Stimulated activated CD4-positive, alpha-beta T cell treated with anti-CD3 and anti-CD28 coated beads, Interleukin-1b, Interleukin-23, amount 100 ng/mL, for 1 hour (primary cell): Measurements from ENCODE around the gene SDE2.
"Not testable (repeated sequence)": the region's sequence is repeated elsewhere in the genome, so short reads cannot be mapped to it uniquely, and the experiment has no call there.

Experiments
- DNase-seq, 2 donors: peaks; one replicate each; pipeline ENCODE4 v3.0.0-alpha.2; 2020; ENCODE audit warnings: low read depth in 2 of 2

The SDE2 gene

DNA sequence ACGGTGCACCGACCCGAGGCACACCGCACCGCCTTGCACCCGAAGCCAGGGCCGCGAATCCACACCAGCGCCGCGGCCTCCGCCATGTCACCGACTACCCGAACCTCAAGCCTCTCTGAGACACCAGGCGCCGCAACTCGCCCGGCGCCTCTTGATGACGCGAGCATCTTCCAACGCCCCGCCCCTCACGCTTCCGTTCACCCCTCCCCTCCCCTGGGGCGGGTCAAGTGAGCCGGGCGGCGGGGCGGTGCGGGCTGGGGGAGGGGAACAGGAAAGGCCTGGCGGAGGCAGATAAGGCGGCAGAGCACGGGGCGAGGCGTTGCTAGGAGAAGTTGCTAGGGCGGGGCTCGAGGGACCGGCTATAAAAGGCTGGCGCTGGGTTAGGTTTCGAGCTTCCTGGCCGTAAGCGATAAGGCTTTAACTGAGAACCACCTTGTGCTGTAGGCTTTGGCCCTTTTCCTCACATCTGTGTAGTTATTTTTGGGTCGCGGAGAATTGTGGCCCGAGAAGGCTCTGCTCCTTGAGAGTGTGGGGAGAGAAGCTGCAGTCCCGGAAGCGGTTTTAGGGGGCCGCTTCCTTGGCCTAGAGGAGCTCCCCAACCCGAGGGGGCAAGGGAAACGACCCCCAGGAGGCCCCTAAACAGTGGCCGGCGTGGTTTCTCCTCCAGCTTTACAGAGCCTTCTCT lies at the start of gene SDE2:
Gene SDE2, minus strand, starts transcription at position 117 of the 685 bp plus-strand sequence. Its CDS starts 31 bp downstream, at position 86.
- peak; percentile 98 to 100 for DNase-seq

GRCh38 chr1:226048886-226049285 lies 49.7 kb upstream of the SDE2 start:
- no peak for DNase-seq

- DNase-seq = no peak
Observed at GRCh38 chr1:226047495-226047894, 48.4 kb upstream of the SDE2 start.

DNA sequence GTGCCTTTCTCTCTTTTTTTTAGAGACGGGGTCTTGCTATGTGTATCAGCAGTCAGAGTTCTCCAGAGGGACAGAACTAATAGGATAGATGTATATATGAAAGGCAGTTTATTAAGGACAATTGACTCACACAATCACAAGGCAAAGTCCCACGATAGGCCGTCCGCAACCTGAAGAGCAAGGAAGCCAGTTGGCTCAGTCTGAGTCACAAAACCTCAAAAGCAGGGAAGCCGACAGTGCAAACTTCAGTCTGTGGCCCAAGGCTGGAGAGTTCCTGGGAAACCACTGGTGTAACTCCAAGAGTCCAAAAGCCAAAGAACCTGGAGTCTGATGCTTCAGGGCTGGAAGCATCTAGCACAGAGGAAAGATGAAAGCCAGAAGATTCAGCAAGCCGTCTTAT lies 47.1 kb upstream of the SDE2 start:
- DNase-seq = no peak

DNA sequence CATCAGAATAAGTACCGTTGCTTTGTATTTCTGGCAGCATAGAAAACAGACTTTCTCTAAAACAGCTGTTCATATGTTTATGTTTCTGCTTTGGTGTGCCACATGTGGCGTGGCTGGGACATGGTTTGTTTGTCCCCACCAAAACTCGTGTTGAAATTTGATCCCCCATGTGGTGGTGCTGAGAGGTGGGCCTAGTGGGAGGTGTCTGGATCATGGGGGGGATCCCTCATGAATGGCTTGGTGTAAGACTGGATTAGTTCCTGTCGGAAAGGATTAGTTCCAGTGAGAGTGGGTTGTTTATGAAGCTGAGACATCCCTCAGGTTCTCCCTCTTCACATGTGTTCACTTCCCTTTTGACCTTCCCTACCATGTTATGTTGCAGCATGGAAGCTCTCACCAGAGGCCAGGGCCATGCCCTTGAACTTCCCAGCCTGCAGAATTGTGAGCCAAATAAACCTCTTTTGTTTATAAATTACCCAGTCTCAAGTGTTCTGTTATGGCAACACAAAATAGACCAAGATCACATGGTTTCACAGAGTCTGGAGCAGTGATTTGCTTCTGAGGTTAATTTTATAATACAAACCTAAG lies 45.5 kb upstream of the SDE2 start:
- no peak for DNase-seq

DNA sequence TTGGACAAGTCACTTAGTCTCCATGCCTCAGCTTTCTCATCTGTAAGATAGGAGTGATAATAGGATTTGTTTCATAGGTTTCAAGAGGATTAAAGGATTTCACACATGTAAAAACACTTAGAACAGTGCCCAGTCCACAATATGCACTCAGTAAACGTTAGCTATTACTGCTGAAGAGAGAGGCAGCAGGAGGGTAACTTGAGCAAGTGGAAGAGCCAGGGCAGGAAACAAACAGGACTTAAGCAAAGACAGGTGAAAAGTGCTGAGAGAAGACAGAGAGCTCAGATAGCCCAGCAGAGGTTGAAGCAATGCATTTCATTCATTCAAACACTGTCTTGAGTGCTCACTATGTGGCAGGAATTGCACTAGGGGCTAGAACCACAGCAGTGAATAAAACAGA lies 42.3 kb upstream of the SDE2 start:
- no peak for DNase-seq

DNA sequence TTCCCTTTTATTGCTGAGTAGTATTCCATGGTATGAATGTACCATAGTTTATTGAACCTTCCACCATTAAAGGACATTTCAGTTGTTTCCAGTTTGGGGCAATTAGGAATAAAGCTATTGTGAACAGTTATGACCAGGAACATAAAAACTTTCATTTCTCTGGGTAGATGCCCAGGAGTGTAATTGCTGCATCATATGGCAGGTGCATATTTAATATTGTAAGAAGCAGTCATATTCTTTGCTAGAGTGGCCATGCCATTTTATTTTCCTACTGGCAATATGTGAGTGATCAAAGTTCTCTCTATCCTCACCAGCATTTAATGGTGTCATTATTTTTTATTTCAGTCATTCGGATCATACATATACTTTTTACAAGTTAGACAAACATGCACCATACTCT lies 39.5 kb upstream of the SDE2 start:
- DNase-seq = no peak

- no peak for DNase-seq
Observed at GRCh38 chr1:226035915-226036314, 36.8 kb upstream of the SDE2 start.

GRCh38 chr1:226034482-226034881 lies 35.3 kb upstream of the SDE2 start:
- DNase-seq = no peak

GRCh38 chr1:226033991-226034390 lies 34.8 kb upstream of the SDE2 start:
- DNase-seq = no peak

DNA sequence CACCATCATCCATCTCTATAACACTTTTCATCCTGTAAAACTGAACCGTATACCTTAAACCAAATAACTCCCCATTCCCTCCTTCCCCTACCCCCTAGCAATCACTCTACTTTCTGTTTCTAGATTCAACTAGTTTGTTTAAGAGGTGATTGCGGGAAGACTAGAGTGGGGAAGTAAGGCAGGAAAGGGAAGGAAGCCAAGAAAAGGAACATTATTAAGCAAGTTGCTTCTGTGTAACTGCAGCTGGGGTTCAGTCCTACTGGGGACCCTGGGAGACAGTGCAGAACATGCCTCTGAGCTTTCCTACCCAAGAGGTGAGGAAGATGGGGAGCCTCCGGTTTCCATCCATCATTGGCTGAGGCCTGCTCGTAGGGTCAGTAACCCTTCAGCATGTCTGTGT lies 34.4 kb upstream of the SDE2 start:
- no peak for DNase-seq

DNA sequence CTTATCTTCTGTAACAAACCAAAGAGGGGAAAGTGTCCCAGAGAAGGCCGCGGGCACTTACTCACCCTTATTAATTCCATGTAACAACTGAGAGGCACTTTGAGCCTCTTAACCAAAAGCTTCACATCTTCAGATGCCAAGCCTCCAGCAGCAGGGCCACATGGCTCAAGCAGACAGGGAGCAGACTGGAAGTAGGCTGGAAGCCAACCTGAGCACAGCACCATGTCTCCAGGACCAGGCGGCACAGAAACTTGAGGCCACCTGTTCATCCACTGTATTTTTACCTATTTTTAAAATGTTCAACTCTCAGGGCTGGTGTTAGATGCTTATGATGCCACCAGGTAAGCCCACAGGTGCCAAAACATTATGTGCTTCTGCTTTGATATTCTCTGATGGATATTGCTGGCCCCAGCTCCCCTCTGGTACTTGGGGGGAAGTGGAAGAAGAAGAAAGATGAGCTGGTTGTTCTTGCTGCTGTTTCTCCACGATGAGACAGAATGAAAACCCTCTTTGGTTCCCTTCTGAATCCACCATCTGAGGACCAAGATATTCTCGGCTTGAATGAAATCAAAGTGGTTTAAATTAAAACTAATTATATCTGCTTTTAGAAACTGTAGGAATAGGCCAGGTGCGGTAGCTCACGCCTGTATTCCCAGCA lies 30.6 kb upstream of the SDE2 start:
- no peak for DNase-seq

DNA sequence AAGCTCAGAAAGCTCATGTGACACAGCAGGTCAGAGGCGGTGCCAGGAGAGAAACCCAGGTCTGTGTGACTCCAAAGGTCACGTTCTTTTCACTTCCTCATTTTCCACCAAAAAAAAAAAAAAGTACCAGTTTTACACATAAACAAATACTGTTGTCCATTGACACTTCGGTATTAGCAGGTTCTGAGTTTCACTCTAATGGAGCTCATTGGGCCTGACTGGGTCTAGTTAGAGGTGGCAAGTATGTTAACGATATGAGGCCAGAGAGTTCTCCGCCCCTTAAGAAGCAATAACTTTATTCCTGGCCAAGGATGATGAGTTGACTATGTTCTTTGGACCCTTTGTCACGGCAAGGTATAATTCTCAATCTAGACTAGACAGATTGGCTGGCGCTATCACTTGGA lies 30.0 kb upstream of the SDE2 start:
- no peak for DNase-seq

- DNase-seq = no peak
Observed at GRCh38 chr1:226027538-226028217, 28.5 kb upstream of the SDE2 start.

GRCh38 chr1:226026833-226027232 lies 27.7 kb upstream of the SDE2 start:
- DNase-seq = no peak

DNA sequence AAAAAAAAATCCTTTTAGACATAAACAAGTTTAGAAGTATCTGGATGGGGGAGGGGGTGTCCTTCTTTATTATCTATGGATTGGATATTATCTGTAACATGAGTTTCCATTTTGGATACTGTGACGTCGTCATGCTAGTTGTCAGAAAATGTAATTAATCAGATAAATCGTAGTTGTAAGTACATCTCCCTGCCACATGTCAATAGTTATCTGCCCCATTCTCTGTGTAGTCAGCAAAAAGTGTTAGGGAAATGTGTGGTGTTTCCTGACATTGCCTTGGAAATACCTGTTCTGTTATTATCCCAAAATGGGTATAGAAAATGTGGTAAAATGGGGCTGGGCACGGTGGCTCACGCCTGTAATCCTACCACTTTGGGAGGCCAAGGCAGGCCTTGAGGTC lies 24.6 kb upstream of the SDE2 start:
- no peak for DNase-seq

- no peak for DNase-seq
Observed at GRCh38 chr1:226021801-226022200, 22.7 kb upstream of the SDE2 start.

- DNase-seq = no peak
Observed at GRCh38 chr1:226021401-226021800, 22.3 kb upstream of the SDE2 start.

DNA sequence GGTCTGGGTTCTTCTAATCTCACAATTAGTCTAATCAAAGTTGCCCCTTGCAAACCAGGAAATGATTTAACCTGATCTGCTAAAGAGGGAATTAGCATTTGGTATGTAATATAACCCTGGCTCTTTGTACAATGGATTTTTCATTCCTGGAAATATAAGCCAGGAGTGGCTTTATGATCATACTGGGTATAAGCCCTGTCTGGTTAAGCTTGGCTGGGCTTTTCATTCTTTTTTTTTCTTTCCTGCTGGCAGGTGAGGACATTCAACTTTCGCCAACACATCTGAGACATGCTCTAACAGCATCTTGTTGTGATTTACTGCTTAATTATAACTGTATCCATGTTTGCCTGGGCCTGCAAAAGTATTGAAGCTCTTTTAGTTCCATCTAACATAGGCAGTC lies 20.4 kb upstream of the SDE2 start:
- no peak for DNase-seq

- no peak for DNase-seq
Observed at GRCh38 chr1:226017070-226017469, 17.9 kb upstream of the SDE2 start.

GRCh38 chr1:226009650-226010044 lies 10.5 kb upstream of the SDE2 start:
- no peak for DNase-seq

DNA sequence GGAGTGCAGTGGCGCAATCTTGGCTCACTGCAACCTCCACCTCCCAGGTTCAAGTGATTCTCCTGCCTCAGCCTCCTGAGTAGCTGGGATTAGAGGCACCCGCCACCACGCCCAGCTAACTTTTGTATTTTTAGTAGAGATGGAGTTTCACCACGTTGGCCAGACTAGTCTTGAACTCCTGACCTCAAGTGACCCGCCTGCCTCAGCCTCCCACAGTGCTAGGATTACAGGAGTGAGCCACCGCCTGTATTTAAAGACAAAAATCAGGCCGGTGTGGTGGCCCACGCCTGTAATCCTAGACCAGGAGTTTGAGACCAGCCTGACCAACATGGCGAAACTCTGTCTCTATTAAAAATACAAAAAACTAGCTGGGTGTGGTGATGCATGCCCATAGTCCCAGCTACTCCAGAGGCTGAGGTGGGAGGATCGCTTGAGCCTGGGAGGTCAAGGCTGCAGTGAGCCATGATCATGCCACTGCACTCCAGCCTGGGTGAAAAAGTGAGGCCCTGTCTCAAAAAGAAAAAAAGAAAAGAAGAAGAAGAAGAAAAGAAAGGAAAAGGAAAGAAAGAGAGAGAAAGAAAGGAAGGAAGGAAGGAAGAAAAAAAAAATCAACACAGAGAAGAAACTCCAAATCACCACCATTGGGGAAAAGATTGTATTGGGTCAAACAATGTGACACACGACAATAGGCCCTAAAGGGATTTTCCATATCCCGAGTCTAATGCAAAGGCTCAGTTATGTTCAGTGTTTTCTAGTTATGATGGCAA lies 8.2 kb upstream of the SDE2 start:
- DNase-seq = not testable (repeated sequence)
